Osteocyte (in vitro differentiated cells): ENCODE measurements around the gene PTHLH. TPM values are rescaled to one million over a fixed set of nuclear protein-coding genes. Genes with fewer than 3 reads are reported as not detected.

ENCODE experiments used
- DNase-seq: peaks from one replicate; pipeline ENCODE4 v3.0.0; 2021; ENCODE audit warnings: mixed read lengths; ENCODE audit not compliant: unreplicated experiment; ENCODE audit errors: extremely low spot score
- H3K27ac Mint-ChIP-seq: one replicate; pipeline ENCODE4 v1.8.0; 2021; ENCODE audit warnings: mild to moderate bottlenecking, mixed read lengths; ENCODE audit not compliant: unreplicated experiment
- H3K27me3 Mint-ChIP-seq: one replicate; pipeline ENCODE4 v1.8.0; 2021; ENCODE audit warnings: mixed read lengths; ENCODE audit not compliant: unreplicated experiment
- H3K36me3 Mint-ChIP-seq: one replicate; pipeline ENCODE4 v1.8.0; 2021; ENCODE audit warnings: mixed read lengths; ENCODE audit not compliant: unreplicated experiment
- H3K4me1 Mint-ChIP-seq: one replicate; pipeline ENCODE4 v1.8.0; 2021; ENCODE audit warnings: mixed read lengths; ENCODE audit not compliant: unreplicated experiment
- H3K4me3 Mint-ChIP-seq: one replicate; pipeline ENCODE4 v1.8.0; 2021; ENCODE audit warnings: mild to moderate bottlenecking, moderate library complexity, mixed read lengths; ENCODE audit not compliant: unreplicated experiment
- H3K9me3 Mint-ChIP-seq: one replicate; pipeline ENCODE4 v1.8.0; 2021; ENCODE audit warnings: mixed read lengths; ENCODE audit not compliant: unreplicated experiment
- long read RNA-seq: library from polyadenylated mRNA; unstranded; transcript quantifications from one replicate; pipeline ENCODE4 v2.0.0, GENCODE V29; 2021
- total RNA-seq: library from RNA; stranded (reverse); gene quantifications from 2 replicates; pipeline ENCODE4 v1.2.1, GENCODE V29; 2021
- TF ChIP-seq, protein P1 (sequence below): fragments of 200-600 bp; sonication (generic); IDR thresholded peaks from 2 replicates; pipeline ENCODE4 v1.5.0; 2021; ENCODE audit warnings: antibody characterized with exemption, mild to moderate bottlenecking, moderate library complexity

PTHLH gene
- total RNA-seq, result 0.44 and 0.46 TPM in 2 replicates
- long read RNA-seq, result 0 reads

DNA sequence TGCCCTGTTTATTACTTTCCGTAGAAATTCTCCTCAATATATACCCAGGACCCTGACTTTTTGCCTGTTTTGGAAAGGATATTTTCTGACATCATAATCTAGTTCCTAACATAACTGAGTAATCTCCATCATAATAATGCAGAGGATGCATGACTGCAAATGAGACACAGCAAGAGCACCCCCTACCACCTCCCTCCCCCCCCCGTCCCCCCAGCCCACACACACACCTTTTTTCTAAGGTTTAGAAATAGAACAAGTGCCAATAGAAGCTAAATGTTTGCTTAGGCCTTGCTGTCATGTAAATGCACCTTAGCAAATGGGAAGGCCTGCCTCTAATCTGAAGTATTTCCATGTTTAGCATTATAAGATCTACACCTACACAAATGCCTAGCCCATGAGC lies at the start of gene PTHLH:
PTHLH (minus strand) TSS at position 13 of the 400 bp plus-strand sequence. CDS start 3,239 bp downstream, outside the sequence.
- Mint-ChIP-seq H3K27ac (no peak within 1 kb of the TSS), H3K4me1 (peaks cover 32% of the 10 kb centered on the region), H3K27me3 (peaks cover 57% of the 10 kb centered on the region), H3K9me3 (no peaks in the 10 kb centered on the region), H3K4me3 (peak within 1 kb of the TSS; percentile 40), H3K36me3 (no peaks in the 10 kb centered on the region)
- TF ChIP-seq, protein P1, sequence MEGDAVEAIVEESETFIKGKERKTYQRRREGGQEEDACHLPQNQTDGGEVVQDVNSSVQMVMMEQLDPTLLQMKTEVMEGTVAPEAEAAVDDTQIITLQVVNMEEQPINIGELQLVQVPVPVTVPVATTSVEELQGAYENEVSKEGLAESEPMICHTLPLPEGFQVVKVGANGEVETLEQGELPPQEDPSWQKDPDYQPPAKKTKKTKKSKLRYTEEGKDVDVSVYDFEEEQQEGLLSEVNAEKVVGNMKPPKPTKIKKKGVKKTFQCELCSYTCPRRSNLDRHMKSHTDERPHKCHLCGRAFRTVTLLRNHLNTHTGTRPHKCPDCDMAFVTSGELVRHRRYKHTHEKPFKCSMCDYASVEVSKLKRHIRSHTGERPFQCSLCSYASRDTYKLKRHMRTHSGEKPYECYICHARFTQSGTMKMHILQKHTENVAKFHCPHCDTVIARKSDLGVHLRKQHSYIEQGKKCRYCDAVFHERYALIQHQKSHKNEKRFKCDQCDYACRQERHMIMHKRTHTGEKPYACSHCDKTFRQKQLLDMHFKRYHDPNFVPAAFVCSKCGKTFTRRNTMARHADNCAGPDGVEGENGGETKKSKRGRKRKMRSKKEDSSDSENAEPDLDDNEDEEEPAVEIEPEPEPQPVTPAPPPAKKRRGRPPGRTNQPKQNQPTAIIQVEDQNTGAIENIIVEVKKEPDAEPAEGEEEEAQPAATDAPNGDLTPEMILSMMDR, result no peak
- no peak for DNase-seq

DNA sequence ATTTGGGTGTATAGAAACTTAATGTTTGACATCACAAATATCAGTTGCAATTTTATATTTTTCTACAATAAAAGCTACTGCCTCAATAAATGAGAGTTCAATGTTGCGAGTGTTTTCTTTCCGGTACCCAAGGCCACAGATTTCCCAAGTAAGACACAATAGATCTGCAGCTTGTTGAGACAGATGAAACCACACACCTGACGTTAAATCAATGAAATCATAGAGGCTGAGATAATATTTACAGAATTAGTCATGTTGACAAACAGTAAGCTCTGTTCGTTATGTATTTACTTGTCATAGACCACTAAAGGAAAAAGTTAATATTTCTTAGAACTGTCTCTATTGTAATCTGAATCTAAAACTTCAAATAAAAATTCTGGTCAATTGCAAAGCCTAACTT lies 49.2 kb upstream of the PTHLH start:
- H3K4me3 Mint-ChIP-seq, result no peak overlapping the region
- no peaks in the 10 kb centered on the region for H3K27me3 Mint-ChIP-seq
- peaks cover 16% of the 10 kb centered on the region for H3K4me1 Mint-ChIP-seq
- no peak overlapping the region for H3K27ac Mint-ChIP-seq
- no peak for DNase-seq
- TF ChIP-seq, protein P1, result no peak
- H3K9me3 Mint-ChIP-seq, result no peaks in the 10 kb centered on the region
- H3K36me3 Mint-ChIP-seq, result no peaks in the 10 kb centered on the region

DNA sequence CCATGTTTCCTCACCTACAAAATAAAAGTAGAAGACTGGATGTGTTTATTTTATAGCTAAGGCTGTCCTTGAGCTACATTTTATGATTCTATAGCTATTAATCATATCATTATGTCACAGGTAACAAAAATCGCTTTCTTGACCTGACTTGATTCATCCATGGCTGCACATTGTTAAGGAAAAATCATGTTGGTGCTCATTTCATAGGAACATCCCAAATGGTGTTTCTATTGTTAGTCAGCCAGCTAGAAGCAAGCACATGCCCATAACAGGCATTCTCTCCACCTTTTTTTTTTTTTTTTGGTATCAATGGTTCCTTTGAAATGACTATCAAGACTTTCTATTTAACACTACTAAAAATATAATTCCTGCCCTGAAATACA lies 45.3 kb upstream of the PTHLH start:
- Mint-ChIP-seq H3K36me3 (no peaks in the 10 kb centered on the region), H3K9me3 (no peaks in the 10 kb centered on the region), H3K27ac (no peak overlapping the region), H3K4me1 (no peaks in the 10 kb centered on the region), H3K4me3 (no peak overlapping the region), H3K27me3 (no peaks in the 10 kb centered on the region)
- TF ChIP-seq, protein P1, result no peak
- DNase-seq, result no peak

DNA sequence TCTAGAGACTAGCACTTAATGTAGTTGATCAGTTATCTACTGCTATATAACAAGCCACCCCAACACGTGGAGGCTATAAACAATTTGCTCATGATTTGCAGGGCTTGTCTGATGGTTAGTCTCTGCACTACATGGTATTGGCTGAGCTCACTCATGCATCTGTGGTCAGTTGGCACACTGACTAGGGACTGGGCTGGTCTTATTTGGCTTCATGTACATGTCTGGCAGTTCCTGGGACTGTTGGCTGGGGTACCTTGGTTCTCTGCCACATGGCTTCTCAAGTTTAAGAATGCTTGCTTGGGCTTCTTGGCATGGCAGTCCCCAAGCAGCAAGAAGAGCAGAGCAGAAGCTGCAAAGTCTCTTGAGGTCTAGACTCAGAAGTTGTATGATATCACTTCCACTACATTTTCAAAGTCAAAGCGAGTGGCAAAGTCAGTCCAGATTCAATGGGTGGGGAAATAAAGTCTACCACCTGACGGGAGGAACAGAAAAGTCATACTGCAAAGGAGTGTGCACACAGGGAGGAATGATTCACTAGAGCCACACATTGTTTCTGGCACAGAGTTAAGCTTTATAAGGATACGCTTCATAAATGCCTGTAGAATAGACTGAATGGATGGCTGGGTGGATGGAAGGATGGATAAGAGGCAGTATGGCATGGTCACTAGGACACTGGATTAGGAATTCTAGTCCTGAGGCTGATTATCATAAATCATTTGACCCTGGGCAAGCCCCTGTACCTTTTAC lies 44.8 kb upstream of the PTHLH start:
- no peaks in the 10 kb centered on the region for H3K9me3 Mint-ChIP-seq
- DNase-seq, result no peak

DNA sequence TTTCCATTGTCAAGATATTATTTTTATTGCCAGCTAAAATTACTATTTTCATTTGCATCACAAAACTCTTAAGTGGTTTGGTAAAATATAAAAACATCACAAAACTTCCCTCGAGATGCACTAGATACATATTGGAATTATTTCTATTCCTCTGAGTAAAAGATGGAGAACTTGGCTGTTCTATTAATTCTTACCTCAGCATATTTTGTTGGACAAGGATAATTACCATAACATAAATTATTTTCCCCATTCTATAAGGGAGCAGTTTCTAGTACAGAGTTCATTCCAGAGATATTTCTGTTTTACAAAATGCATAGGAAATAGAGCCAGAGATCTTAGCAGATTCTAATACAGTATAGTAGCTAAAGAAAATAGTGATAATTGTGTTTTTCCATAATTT lies 42.6 kb upstream of the PTHLH start:
- Mint-ChIP-seq H3K4me3 (no peak overlapping the region), H3K9me3 (no peaks in the 10 kb centered on the region), H3K4me1 (no peaks in the 10 kb centered on the region), H3K36me3 (no peaks in the 10 kb centered on the region), H3K27ac (no peak overlapping the region), H3K27me3 (peaks cover 3% of the 10 kb centered on the region)
- DNase-seq, result no peak
- TF ChIP-seq, protein P1, result no peak

More for the DNA sequence above, 44.8 kb upstream of the PTHLH start:
- H3K4me3 Mint-ChIP-seq, result no peak overlapping the region
- TF ChIP-seq, protein P1, result no peak
- no peaks in the 10 kb centered on the region for H3K36me3 Mint-ChIP-seq
- no peaks in the 10 kb centered on the region for H3K27me3 Mint-ChIP-seq
- H3K27ac Mint-ChIP-seq, result no peak overlapping the region
- no peaks in the 10 kb centered on the region for H3K4me1 Mint-ChIP-seq
